HepG2 (cell line): ENCODE data around the gene TCFL5. TPM values are rescaled to one million over a fixed set of nuclear protein-coding genes. Genes with fewer than 3 reads are reported as not detected.
A peak's percentile ranks its signal among the peaks of the same experiment; 100 is the strongest.

ENCODE experiments used
- AGO1 ChIP-seq: fragments of 200-400 bp; formaldehyde crosslinking; IDR thresholded peaks from 2 replicates; pipeline ENCODE4 v1.6.1; 2017; ENCODE audit warnings: mild to moderate bottlenecking, low read depth, low read length, moderate library complexity; ENCODE audit not compliant: poor library complexity, severe bottlenecking
- CHCHD3 ChIP-seq: sonication (generic); formaldehyde crosslinking; IDR thresholded peaks from 2 replicates; pipeline ENCODE4 v1.8.0; 2022; ENCODE audit warnings: mild to moderate bottlenecking, missing genetic modification reagents, moderate library complexity
- GFI1 ChIP-seq: sonication (generic); formaldehyde crosslinking; IDR thresholded peaks from 2 replicates; pipeline ENCODE4 v1.5.0; 2020; ENCODE audit warnings: missing genetic modification reagents, mild to moderate bottlenecking, borderline replicate concordance
- GMEB2 ChIP-seq: IDR thresholded peaks from 2 replicates; pipeline ENCODE4 v1.6.1; 2016; ENCODE audit warnings: missing biosample characterization, missing genetic modification reagents, low read depth
- NFAT5 ChIP-seq: sonication (generic); formaldehyde crosslinking; IDR thresholded peaks from 2 replicates; pipeline ENCODE4 v1.4.0; 2020; ENCODE audit warnings: missing genetic modification reagents
- NFE2L2 ChIP-seq: fragments of 150-350 bp; IDR thresholded peaks from 2 replicates; pipeline ENCODE4 v1.6.1; 2014; ENCODE audit warnings: low read length
- NFKBIZ ChIP-seq: IDR thresholded peaks from 2 replicates; pipeline ENCODE4 v1.6.1; 2018; ENCODE audit warnings: missing genetic modification reagents, missing compliant biosample characterization
- PAF1 ChIP-seq: IDR thresholded peaks from 2 replicates; pipeline ENCODE4 v1.6.1; 2016; ENCODE audit warnings: missing genetic modification reagents, missing compliant biosample characterization
- POLR2AphosphoS2 ChIP-seq: IDR thresholded peaks from 2 replicates; pipeline ENCODE4 v1.6.1; 2011; ENCODE audit warnings: low read depth, low read length, improper control_type of control experiment
- SMAD1 ChIP-seq: sonication (generic); formaldehyde crosslinking; IDR thresholded peaks from 2 replicates; pipeline ENCODE4 v1.4.0; 2020; ENCODE audit warnings: missing genetic modification reagents, low read depth, mild to moderate bottlenecking, borderline replicate concordance
- TBX2 ChIP-seq: sonication (generic); formaldehyde crosslinking; IDR thresholded peaks from 2 replicates; pipeline ENCODE4 v1.5.0; 2020; ENCODE audit warnings: missing genetic modification reagents, mild to moderate bottlenecking, borderline replicate concordance
- WIZ ChIP-seq: sonication (generic); formaldehyde crosslinking; IDR thresholded peaks from 2 replicates; pipeline ENCODE4 v1.5.1; 2020; ENCODE audit warnings: mild to moderate bottlenecking, missing genetic modification reagents
- YEATS4 ChIP-seq: sonication (generic); formaldehyde crosslinking; IDR thresholded peaks from 2 replicates; pipeline ENCODE4 v1.4.0; 2020; ENCODE audit warnings: missing genetic modification reagents, borderline replicate concordance
- ZIK1 ChIP-seq: sonication (generic); formaldehyde crosslinking; IDR thresholded peaks from 2 replicates; pipeline ENCODE4 v1.5.0; 2020; ENCODE audit warnings: mild to moderate bottlenecking, low read depth, missing genetic modification reagents, borderline replicate concordance
- ZNF572 ChIP-seq: sonication (generic); formaldehyde crosslinking; IDR thresholded peaks from 2 replicates; pipeline ENCODE4 v1.5.1; 2020; ENCODE audit warnings: mild to moderate bottlenecking, missing genetic modification reagents
- ZNF747 ChIP-seq: sonication (generic); formaldehyde crosslinking; IDR thresholded peaks from 2 replicates; pipeline ENCODE4 v1.8.1; 2023; ENCODE audit warnings: missing genetic modification reagents, mild to moderate bottlenecking, borderline replicate concordance
- ZNF781 ChIP-seq: sonication (generic); formaldehyde crosslinking; IDR thresholded peaks from 2 replicates; pipeline ENCODE4 v1.5.1; 2020; ENCODE audit warnings: borderline replicate concordance, mild to moderate bottlenecking, missing genetic modification reagents; ENCODE audit errors: not compliant biosample characterization
- ZNF792 ChIP-seq: IDR thresholded peaks from 2 replicates; pipeline ENCODE4 v1.6.1; 2016
- polyA plus RNA-seq, 8 experiments: library from polyadenylated mRNA; depleted of rRNA in 3 of 8; stranded (reverse) in 7 of 8; unstranded in 1 of 8; fragments of >200 nt; fragmentation: Illumina TruSeq in 4 of 8; extraction: Trizol in 4 of 8; gene quantifications; 2 replicates each; pipeline versions ENCODE4 v1.2.1 to v1.2.3, GENCODE V29; 2011 to 2016; ENCODE audit warnings: low read depth in 4 of 8, missing spikeins in 1 of 8, mixed read lengths in 1 of 8; ENCODE audit not compliant: insufficient read depth in 1 of 8
- total RNA-seq, 5 experiments: library from RNA; depleted of rRNA; stranded (reverse); fragments of >200 nt; fragmentation: Illumina TruSeq; extraction: Trizol; gene quantifications; 2 replicates each; pipeline ENCODE4 v1.2.3, GENCODE V29; 2016; ENCODE audit warnings: low read depth in 1 of 5
- TF ChIP-seq, protein P1 (sequence below): IDR thresholded peaks from 2 replicates; pipeline ENCODE4 v1.6.1; 2016; ENCODE audit warnings: missing compliant biosample characterization, missing genetic modification reagents, borderline replicate concordance
- TF ChIP-seq, protein P2 (sequence below): sonication (generic); formaldehyde crosslinking; IDR thresholded peaks from 2 replicates; pipeline ENCODE4 v1.8.0; 2022; ENCODE audit warnings: mild to moderate bottlenecking, missing genetic modification reagents, moderate library complexity

The TCFL5 gene
- total and polyA plus RNA-seq, 2 of the 13 experiments (the other 11 are each of a cell fraction or from before 2014, with no cell fraction given): 14.8 to 20.0 TPM

- TF ChIP-seq NFAT5 (CRISPR knock-in tag) (peak; percentile 71; the same call in 1 of the 2 replicates), GFI1 (CRISPR knock-in tag) (no peak), ZIK1 (CRISPR knock-in tag) (no peak), CHCHD3 (CRISPR knock-in tag) (no peak), AGO1 (no peak), ZNF792 (CRISPR knock-in tag) (no peak), SMAD1 (CRISPR knock-in tag) (no peak), NFKBIZ (CRISPR knock-in tag) (no peak), WIZ (CRISPR knock-in tag) (no peak), ZNF572 (CRISPR knock-in tag) (no peak), ZNF747 (CRISPR knock-in tag) (no peak), TBX2 (no peak), YEATS4 (CRISPR knock-in tag) (peak; percentile 82), NFE2L2 (no peak), GMEB2 (CRISPR knock-in tag) (no peak), ZNF781 (CRISPR knock-in tag) (no peak), PAF1 (CRISPR knock-in tag) (no peak), POLR2AphosphoS2 (no peak)
- TF ChIP-seq, protein P1, sequence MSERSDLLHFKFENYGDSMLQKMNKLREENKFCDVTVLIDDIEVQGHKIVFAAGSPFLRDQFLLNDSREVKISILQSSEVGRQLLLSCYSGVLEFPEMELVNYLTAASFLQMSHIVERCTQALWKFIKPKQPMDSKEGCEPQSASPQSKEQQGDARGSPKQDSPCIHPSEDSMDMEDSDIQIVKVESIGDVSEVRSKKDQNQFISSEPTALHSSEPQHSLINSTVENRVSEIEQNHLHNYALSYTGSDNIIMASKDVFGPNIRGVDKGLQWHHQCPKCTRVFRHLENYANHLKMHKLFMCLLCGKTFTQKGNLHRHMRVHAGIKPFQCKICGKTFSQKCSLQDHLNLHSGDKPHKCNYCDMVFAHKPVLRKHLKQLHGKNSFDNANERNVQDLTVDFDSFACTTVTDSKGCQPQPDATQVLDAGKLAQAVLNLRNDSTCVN (CRISPR knock-in tag): 0 out of 2 replicates have a peak, but pooled peaks have one; percentile 53
- TF ChIP-seq, protein P2, sequence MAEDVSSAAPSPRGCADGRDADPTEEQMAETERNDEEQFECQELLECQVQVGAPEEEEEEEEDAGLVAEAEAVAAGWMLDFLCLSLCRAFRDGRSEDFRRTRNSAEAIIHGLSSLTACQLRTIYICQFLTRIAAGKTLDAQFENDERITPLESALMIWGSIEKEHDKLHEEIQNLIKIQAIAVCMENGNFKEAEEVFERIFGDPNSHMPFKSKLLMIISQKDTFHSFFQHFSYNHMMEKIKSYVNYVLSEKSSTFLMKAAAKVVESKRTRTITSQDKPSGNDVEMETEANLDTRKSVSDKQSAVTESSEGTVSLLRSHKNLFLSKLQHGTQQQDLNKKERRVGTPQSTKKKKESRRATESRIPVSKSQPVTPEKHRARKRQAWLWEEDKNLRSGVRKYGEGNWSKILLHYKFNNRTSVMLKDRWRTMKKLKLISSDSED (CRISPR knock-in tag): no peak
Observed at GRCh38 chr20:62804627-62805154, 56.9 kb downstream of the TCFL5 start, which contains the start of gene OGFR (continued).
